DOHH2 (cell line): ENCODE data around the gene CACNA1B.

Experiments
- EZH2phosphoT487 ChIP-seq: fragments of 200-600 bp; sonication (generic); IDR thresholded peaks from 2 replicates; pipeline ENCODE4 v1.6.1; 2017; ENCODE audit warnings: borderline replicate concordance, mild to moderate bottlenecking, antibody characterized with exemption, low read length, moderate library complexity, mixed read lengths
- TF ChIP-seq, protein P1 (sequence below): fragments of 200-600 bp; sonication (generic); IDR thresholded peaks from one replicate; pipeline ENCODE4 v1.5.1; 2014; ENCODE audit warnings: antibody characterized with exemption, mild to moderate bottlenecking, low read depth, low read length; ENCODE audit not compliant: poor library complexity, severe bottlenecking

DNA sequence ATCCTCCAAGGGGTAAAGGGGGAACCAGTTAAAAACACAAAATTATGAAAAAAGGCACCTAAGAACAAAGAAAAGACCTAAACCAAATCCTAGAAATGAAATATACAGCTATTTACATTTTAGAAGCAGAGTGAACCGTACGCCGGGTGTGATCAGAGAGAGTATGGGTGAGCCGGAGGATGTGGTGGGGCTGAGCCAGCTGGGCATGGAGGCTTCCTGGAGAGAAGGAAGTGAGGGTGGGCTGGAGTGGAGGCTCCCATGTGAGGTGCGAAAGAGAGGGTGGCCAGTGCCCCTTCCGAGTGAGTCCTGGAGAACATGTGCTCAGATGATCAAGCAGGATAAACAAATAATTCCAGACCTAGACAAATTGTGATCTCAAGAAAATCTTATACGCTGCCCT lies 111.6 kb downstream of the CACNA1B start:
- TF ChIP-seq, protein P1, sequence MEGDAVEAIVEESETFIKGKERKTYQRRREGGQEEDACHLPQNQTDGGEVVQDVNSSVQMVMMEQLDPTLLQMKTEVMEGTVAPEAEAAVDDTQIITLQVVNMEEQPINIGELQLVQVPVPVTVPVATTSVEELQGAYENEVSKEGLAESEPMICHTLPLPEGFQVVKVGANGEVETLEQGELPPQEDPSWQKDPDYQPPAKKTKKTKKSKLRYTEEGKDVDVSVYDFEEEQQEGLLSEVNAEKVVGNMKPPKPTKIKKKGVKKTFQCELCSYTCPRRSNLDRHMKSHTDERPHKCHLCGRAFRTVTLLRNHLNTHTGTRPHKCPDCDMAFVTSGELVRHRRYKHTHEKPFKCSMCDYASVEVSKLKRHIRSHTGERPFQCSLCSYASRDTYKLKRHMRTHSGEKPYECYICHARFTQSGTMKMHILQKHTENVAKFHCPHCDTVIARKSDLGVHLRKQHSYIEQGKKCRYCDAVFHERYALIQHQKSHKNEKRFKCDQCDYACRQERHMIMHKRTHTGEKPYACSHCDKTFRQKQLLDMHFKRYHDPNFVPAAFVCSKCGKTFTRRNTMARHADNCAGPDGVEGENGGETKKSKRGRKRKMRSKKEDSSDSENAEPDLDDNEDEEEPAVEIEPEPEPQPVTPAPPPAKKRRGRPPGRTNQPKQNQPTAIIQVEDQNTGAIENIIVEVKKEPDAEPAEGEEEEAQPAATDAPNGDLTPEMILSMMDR, result no peak
- no peak for TF ChIP-seq EZH2phosphoT487
